ENCODE results near the gene ABHD11. TPM values are rescaled to one million over a fixed set of nuclear protein-coding genes. Genes with fewer than 3 reads are reported as not detected.

ABHD11 gene
- total and polyA plus RNA-seq, 9 of the 15 experiments (the other 6 are each of a cell fraction or from before 2014, with no cell fraction given): 7.7 to 44.2 (median 18.9) TPM

GRCh38 chr7:73770860-73771670, 32.5 kb upstream of the ABHD11 start (continued):
- TF ChIP-seq FOXA1 (IDR thresholded peaks at IDR 0.05; ENCODE audit: borderline replicate concordance) (no peak), GTF2A2 (tag; IDR thresholded peaks at IDR 0.05) (no peak), HDAC2 (IDR thresholded peaks at IDR 0.05) (no peak), LEF1 (IDR thresholded peaks at IDR 0.05) (no peak), JUND (IDR thresholded peaks at IDR 0.05; ENCODE audit: borderline replicate concordance, low read depth, low read length) (no peak), JUND (tag; IDR thresholded peaks at IDR 0.05; ENCODE audit: borderline replicate concordance, low read depth, low read length) (no peak), VEZF1 (CRISPR knock-in tag; IDR thresholded peaks at IDR 0.05) (no peak), POLR2AphosphoS5 (IDR thresholded peaks at IDR 0.05; ENCODE audit: control insufficient read depth, insufficient read depth, low read depth, low read length) (no peak)
- TF ChIP-seq, protein P1, sequence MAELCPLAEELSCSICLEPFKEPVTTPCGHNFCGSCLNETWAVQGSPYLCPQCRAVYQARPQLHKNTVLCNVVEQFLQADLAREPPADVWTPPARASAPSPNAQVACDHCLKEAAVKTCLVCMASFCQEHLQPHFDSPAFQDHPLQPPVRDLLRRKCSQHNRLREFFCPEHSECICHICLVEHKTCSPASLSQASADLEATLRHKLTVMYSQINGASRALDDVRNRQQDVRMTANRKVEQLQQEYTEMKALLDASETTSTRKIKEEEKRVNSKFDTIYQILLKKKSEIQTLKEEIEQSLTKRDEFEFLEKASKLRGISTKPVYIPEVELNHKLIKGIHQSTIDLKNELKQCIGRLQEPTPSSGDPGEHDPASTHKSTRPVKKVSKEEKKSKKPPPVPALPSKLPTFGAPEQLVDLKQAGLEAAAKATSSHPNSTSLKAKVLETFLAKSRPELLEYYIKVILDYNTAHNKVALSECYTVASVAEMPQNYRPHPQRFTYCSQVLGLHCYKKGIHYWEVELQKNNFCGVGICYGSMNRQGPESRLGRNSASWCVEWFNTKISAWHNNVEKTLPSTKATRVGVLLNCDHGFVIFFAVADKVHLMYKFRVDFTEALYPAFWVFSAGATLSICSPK (IDR thresholded peaks at IDR 0.05; ENCODE audit: borderline replicate concordance): no peak
- TF ChIP-seq, protein P2, sequence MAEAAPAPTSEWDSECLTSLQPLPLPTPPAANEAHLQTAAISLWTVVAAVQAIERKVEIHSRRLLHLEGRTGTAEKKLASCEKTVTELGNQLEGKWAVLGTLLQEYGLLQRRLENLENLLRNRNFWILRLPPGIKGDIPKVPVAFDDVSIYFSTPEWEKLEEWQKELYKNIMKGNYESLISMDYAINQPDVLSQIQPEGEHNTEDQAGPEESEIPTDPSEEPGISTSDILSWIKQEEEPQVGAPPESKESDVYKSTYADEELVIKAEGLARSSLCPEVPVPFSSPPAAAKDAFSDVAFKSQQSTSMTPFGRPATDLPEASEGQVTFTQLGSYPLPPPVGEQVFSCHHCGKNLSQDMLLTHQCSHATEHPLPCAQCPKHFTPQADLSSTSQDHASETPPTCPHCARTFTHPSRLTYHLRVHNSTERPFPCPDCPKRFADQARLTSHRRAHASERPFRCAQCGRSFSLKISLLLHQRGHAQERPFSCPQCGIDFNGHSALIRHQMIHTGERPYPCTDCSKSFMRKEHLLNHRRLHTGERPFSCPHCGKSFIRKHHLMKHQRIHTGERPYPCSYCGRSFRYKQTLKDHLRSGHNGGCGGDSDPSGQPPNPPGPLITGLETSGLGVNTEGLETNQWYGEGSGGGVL (CRISPR knock-in tag; IDR thresholded peaks at IDR 0.05): no peak

All from K562 (cell line).